ENCODE results near the gene HIPK3.

DNA sequence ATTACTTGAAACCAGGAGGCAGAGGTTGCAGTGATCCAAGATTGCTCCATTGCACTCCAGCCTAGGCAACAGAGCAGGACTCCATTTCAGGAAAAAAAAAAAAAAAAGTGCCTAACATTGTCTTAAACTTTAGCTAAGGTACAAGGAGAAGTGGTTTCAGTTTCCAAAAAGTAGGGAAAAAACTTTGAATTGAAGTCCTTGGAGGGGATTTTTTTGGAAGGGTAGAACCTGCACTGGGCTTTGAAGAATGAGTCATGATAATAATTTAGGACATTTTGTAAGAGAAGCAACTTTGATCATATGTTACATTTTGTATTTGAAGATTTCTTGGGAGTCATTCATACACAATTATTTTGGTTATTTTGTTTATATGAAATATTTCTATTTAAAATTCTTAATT lies 31.8 kb upstream of the HIPK3 start:
- TF ChIP-seq, protein P1, sequence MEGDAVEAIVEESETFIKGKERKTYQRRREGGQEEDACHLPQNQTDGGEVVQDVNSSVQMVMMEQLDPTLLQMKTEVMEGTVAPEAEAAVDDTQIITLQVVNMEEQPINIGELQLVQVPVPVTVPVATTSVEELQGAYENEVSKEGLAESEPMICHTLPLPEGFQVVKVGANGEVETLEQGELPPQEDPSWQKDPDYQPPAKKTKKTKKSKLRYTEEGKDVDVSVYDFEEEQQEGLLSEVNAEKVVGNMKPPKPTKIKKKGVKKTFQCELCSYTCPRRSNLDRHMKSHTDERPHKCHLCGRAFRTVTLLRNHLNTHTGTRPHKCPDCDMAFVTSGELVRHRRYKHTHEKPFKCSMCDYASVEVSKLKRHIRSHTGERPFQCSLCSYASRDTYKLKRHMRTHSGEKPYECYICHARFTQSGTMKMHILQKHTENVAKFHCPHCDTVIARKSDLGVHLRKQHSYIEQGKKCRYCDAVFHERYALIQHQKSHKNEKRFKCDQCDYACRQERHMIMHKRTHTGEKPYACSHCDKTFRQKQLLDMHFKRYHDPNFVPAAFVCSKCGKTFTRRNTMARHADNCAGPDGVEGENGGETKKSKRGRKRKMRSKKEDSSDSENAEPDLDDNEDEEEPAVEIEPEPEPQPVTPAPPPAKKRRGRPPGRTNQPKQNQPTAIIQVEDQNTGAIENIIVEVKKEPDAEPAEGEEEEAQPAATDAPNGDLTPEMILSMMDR (IDR thresholded peaks at IDR 0.05), result no peak
- no peak for TF ChIP-seq POLR2A (IDR thresholded peaks at IDR 0.05)

All from adrenal gland (tissue), 5 donors.